OCI-LY1 (cell line): ENCODE data around the gene CELA3B.

Experiments
- H2AFZ ChIP-seq: fragments of 200-600 bp; sonication (generic), shearing (Covaris generic); 2 replicates; pipeline ENCODE4 v1.6.0; 2014; ENCODE audit warnings: antibody characterized with exemption, mild to moderate bottlenecking, low read length
- H3F3A ChIP-seq: fragments of 200-600 bp; sonication (generic), shearing (Covaris generic); 2 replicates; pipeline ENCODE4 v1.6.0; 2014; ENCODE audit warnings: mild to moderate bottlenecking, antibody characterized with exemption, low read length, moderate library complexity; ENCODE audit not compliant: insufficient read depth
- H3K27ac ChIP-seq: fragments of 200-600 bp; sonication (generic); 2 replicates; pipeline ENCODE4 v1.5.1; 2014; ENCODE audit warnings: low read length, mixed run types, mild to moderate bottlenecking, low read depth; ENCODE audit not compliant: poor library complexity, severe bottlenecking
- H3K27me3 ChIP-seq: fragments of 200-600 bp; sonication (generic); 2 replicates; pipeline ENCODE4 v1.6.0; 2014; ENCODE audit warnings: antibody characterized with exemption, mild to moderate bottlenecking, low read length, moderate library complexity; ENCODE audit not compliant: insufficient read depth
- H3K36me3 ChIP-seq: fragments of 200-600 bp; sonication (generic); 2 replicates; pipeline ENCODE4 v1.6.1; 2014; ENCODE audit warnings: mild to moderate bottlenecking, antibody characterized with exemption, low read length, moderate library complexity, mixed read lengths; ENCODE audit not compliant: insufficient read depth
- H3K4me1 ChIP-seq: fragments of 200-600 bp; sonication (generic); 2 replicates; pipeline ENCODE4 v1.5.1; 2014; ENCODE audit warnings: mild to moderate bottlenecking, low read length, moderate library complexity; ENCODE audit not compliant: insufficient read depth, severe bottlenecking
- H3K4me2 ChIP-seq: fragments of 200-600 bp; sonication (generic), shearing (Covaris generic); 2 replicates; pipeline ENCODE4 v1.6.1; 2014; ENCODE audit warnings: low read length
- H3K4me3 ChIP-seq: fragments of 200-600 bp; sonication (generic); 2 replicates; pipeline ENCODE4 v1.5.1; 2014; ENCODE audit warnings: low read length, low read depth, mild to moderate bottlenecking, mixed read lengths; ENCODE audit not compliant: poor library complexity, severe bottlenecking
- H3K79me2 ChIP-seq: fragments of 200-600 bp; shearing (Covaris generic); 2 replicates; pipeline ENCODE4 v1.6.1; 2016; ENCODE audit warnings: mixed run types, low read length, mixed read lengths; ENCODE audit not compliant: insufficient read depth
- H3K9ac ChIP-seq: fragments of 200-600 bp; sonication (generic), shearing (Covaris generic); 2 replicates; pipeline ENCODE4 v1.6.1; 2014; ENCODE audit warnings: mild to moderate bottlenecking, low read length, mixed read lengths
- H3K9me2 ChIP-seq: fragments of 200-600 bp; sonication (generic), shearing (Covaris generic); 2 replicates; pipeline ENCODE4 v1.6.1; 2014; ENCODE audit warnings: low read depth, mild to moderate bottlenecking, low read length, mixed read lengths
- H3K9me3 ChIP-seq: fragments of 200-600 bp; shearing (Covaris generic); 2 replicates; pipeline ENCODE4 v1.6.1; 2014; ENCODE audit warnings: low read length, mixed read lengths
- H4K20me1 ChIP-seq: fragments of 200-600 bp; sonication (generic), shearing (Covaris generic); 2 replicates; pipeline ENCODE4 v1.6.0; 2016; ENCODE audit warnings: mild to moderate bottlenecking, low read length; ENCODE audit not compliant: insufficient read depth
- CTCF ChIP-seq: fragments of 200-600 bp; sonication (generic), shearing (Covaris generic); IDR thresholded peaks from 2 replicates; pipeline ENCODE4 v1.5.1; 2017; ENCODE audit warnings: mild to moderate bottlenecking, antibody characterized with exemption, low read length, moderate library complexity, mixed read lengths
- EZH2 ChIP-seq: fragments of 200-600 bp; sonication (generic), shearing (Covaris generic); IDR thresholded peaks from 2 replicates; pipeline ENCODE4 v1.8.0; 2017; ENCODE audit warnings: borderline replicate concordance, mixed run types, mild to moderate bottlenecking, antibody characterized with exemption, low read length, moderate library complexity, mixed read lengths

The CELA3B gene

GRCh38 chr1:21956720-21957552 lies 19.9 kb upstream of the CELA3B start:
- Histone ChIP-seq H3F3A (no peaks in the 10 kb centered on the region), H3K79me2 (no peaks in the 10 kb centered on the region), H3K36me3 (no peaks in the 10 kb centered on the region), H3K9ac (no peak overlapping the region), H3K4me2 (no peak overlapping the region), H2AFZ (no peak overlapping the region), H3K4me1 (no peaks in the 10 kb centered on the region), H4K20me1 (no peaks in the 10 kb centered on the region), H3K27ac (no peak overlapping the region), H3K4me3 (no peak overlapping the region), H3K9me2 (no peaks in the 10 kb centered on the region), H3K9me3 (no peaks in the 10 kb centered on the region), H3K27me3 (no peaks in the 10 kb centered on the region)
- TF ChIP-seq EZH2 (no peak), CTCF (no peak)

GRCh38 chr1:21961337-21961736 lies 15.5 kb upstream of the CELA3B start:
- no peaks in the 10 kb centered on the region for H3K4me1 ChIP-seq
- H3K4me3 ChIP-seq, result no peak overlapping the region
- no peaks in the 10 kb centered on the region for H4K20me1 ChIP-seq
- no peaks in the 10 kb centered on the region for H3K36me3 ChIP-seq
- no peak overlapping the region for H3K4me2 ChIP-seq
- no peak overlapping the region for H3K9ac ChIP-seq
- H3K27ac ChIP-seq, result no peak overlapping the region
- no peak for TF ChIP-seq CTCF
- TF ChIP-seq EZH2, result no peak
- H3K9me2 ChIP-seq, result no peaks in the 10 kb centered on the region
- no peaks in the 10 kb centered on the region for H3K79me2 ChIP-seq
- no peak overlapping the region for H2AFZ ChIP-seq
- H3K27me3 ChIP-seq, result no peaks in the 10 kb centered on the region
- no peaks in the 10 kb centered on the region for H3K9me3 ChIP-seq
- no peaks in the 10 kb centered on the region for H3F3A ChIP-seq

- H4K20me1 ChIP-seq, result no peaks in the 10 kb centered on the region
- no peaks in the 10 kb centered on the region for H3K4me1 ChIP-seq
- no peaks in the 10 kb centered on the region for H3K27me3 ChIP-seq
- H3F3A ChIP-seq, result no peaks in the 10 kb centered on the region
- no peak overlapping the region for H2AFZ ChIP-seq
- H3K79me2 ChIP-seq, result no peaks in the 10 kb centered on the region
- no peaks in the 10 kb centered on the region for H3K9me2 ChIP-seq
- H3K27ac ChIP-seq, result no peak overlapping the region
- no peak overlapping the region for H3K4me3 ChIP-seq
- H3K36me3 ChIP-seq, result no peaks in the 10 kb centered on the region
- no peaks in the 10 kb centered on the region for H3K9me3 ChIP-seq
- H3K4me2 ChIP-seq, result no peak overlapping the region
- TF ChIP-seq CTCF, result no peak
- TF ChIP-seq EZH2, result no peak
- no peak overlapping the region for H3K9ac ChIP-seq
These were observed 15.0 kb upstream of the CELA3B start for GRCh38 chr1:21961799-21962198.
